K562 treated with DMSO at 1 percent for 48 hours (cell line): Measurements from ENCODE around the gene SNRNP200. TPM values are rescaled to one million over a fixed set of nuclear protein-coding genes. Genes with fewer than 3 reads are reported as not detected.

ENCODE experiments used
- total RNA-seq: library from RNA; unstranded; fragments of 300-600 nt; gene quantifications from 2 replicates; pipeline ENCODE4 v1.2.3, GENCODE V29; 2022; ENCODE audit warnings: low replicate concordance; ENCODE audit errors: extremely low read depth

The SNRNP200 gene
- 96.9 TPM in 1 of 2 replicates, not detected in the other for total RNA-seq

GRCh38 chr2:96305091-96305978, at the start of gene SNRNP200:
Gene SNRNP200 (minus strand): TSS chr2:96305546. CDS start chr2:96305437, 109 bp downstream.

GRCh38 chr2:96325041-96325883, 19.9 kb upstream of the SNRNP200 start, which contains the start of gene ITPRIPL1:
Gene ITPRIPL1 (plus strand): TSS chr2:96325317. CDS start chr2:96325840, 523 bp downstream.

GRCh38 chr2:96265840-96266679, 39.3 kb downstream of the SNRNP200 start, which contains the start of the genes CIAO1 and TMEM127:
Gene CIAO1 (plus strand): TSS chr2:96266225. CDS start chr2:96266351, 126 bp downstream.
Gene TMEM127 (minus strand): TSS chr2:96265997. CDS start chr2:96265381, 616 bp downstream.

Other genes starting within 250 kb of the SNRNP200 start
- not detected in 2 replicates for gene ADRA2B, start 189.0 kb downstream of the SNRNP200 start, total RNA-seq
- not detected in 2 replicates for gene ASTL, start 167.0 kb downstream of the SNRNP200 start, total RNA-seq
- not detected in 2 replicates for gene DUSP2, start 160.1 kb downstream of the SNRNP200 start, total RNA-seq
- gene STARD7, start 96.7 kb downstream of the SNRNP200 start, total RNA-seq = not detected in 2 replicates
- gene TMEM127, start 39.5 kb downstream of the SNRNP200 start, total RNA-seq = not detected in 2 replicates
- gene CIAO1, start 39.3 kb downstream of the SNRNP200 start, total RNA-seq = not detected in 2 replicates
- not detected in 2 replicates for gene ITPRIPL1, start 19.8 kb upstream of the SNRNP200 start, total RNA-seq
- not detected in 2 replicates for gene NCAPH, start 30.2 kb upstream of the SNRNP200 start, total RNA-seq
- gene NEURL3, start 199.8 kb upstream of the SNRNP200 start, total RNA-seq = not detected in 2 replicates
- not detected in 2 replicates for gene ARID5A, start 231.2 kb upstream of the SNRNP200 start, total RNA-seq